K562 (cell line): Measurements from ENCODE around the gene BLTP3A. TPM values are rescaled to one million over a fixed set of nuclear protein-coding genes. Genes with fewer than 3 reads are reported as not detected.

Experiments
- ADNP ChIP-seq: fragments of 200-800 bp; sonication (Bioruptor generic); IDR thresholded peaks from 2 replicates; pipeline ENCODE4 v1.6.1; 2016; ENCODE audit warnings: missing genetic modification characterization, missing compliant biosample characterization
- CBFA2T2 ChIP-seq: fragments of 450-650 bp; conservative IDR thresholded peaks from 2 replicates; pipeline ENCODE4 v1.6.1; 2017; ENCODE audit warnings: mild to moderate bottlenecking
- CHD1 ChIP-seq: fragments of 200-600 bp; sonication (generic); IDR thresholded peaks from one replicate; pipeline ENCODE4 v1.6.1; 2012; ENCODE audit warnings: mild to moderate bottlenecking, moderate library complexity, low read length, inconsistent platforms
- FOXM1 ChIP-seq, 2 experiments: fragments of 450-650 bp in 1 of 2; sonication (generic) in 1 of 2; formaldehyde crosslinking in 1 of 2; IDR thresholded peaks; 2 replicates each; pipeline versions ENCODE4 v1.6.1 to v1.9.0; 2017 to 2022; ENCODE audit warnings: low read depth in 2 of 2, mild to moderate bottlenecking in 2 of 2, missing genetic modification reagents in 1 of 2, moderate library complexity in 1 of 2
- GABPB1 ChIP-seq: sonication (generic); formaldehyde crosslinking; IDR thresholded peaks from 2 replicates; pipeline ENCODE4 v1.8.0; 2022; ENCODE audit warnings: mild to moderate bottlenecking, missing genetic modification reagents
- HDAC3 ChIP-seq: fragments of 450-650 bp; IDR thresholded peaks from 2 replicates; pipeline ENCODE4 v1.6.1; 2018; ENCODE audit warnings: borderline replicate concordance, mild to moderate bottlenecking, moderate library complexity; ENCODE audit not compliant: partially characterized antibody
- KLF16 ChIP-seq: IDR thresholded peaks from 2 replicates; pipeline ENCODE4 v1.6.1; 2016; ENCODE audit warnings: antibody characterized with exemption
- MCM2 ChIP-seq: fragments of 450-650 bp; IDR thresholded peaks from 2 replicates; pipeline ENCODE4 v1.6.1; 2017; ENCODE audit warnings: low read depth, mild to moderate bottlenecking
- MEF2D ChIP-seq: conservative IDR thresholded peaks from 2 replicates; pipeline ENCODE4 v1.6.1; 2016; ENCODE audit warnings: low read depth, missing genetic modification characterization, missing compliant biosample characterization
- NR2C1 ChIP-seq, 2 experiments: fragments of 450-650 bp; IDR thresholded peaks; 2 replicates each; pipeline ENCODE4 v1.6.1; 2017; ENCODE audit warnings: mild to moderate bottlenecking in 2 of 2, antibody characterized with exemption in 1 of 2, inconsistent platforms in 1 of 2, missing compliant biosample characterization in 1 of 2, missing genetic modification characterization in 1 of 2
- POLR3A ChIP-seq: IDR thresholded peaks from 2 replicates; pipeline ENCODE4 v1.6.1; 2011; ENCODE audit warnings: borderline replicate concordance, mild to moderate bottlenecking, moderate library complexity; ENCODE audit not compliant: insufficient read length, insufficient read depth; ENCODE audit errors: extremely low read depth
- RAD21 ChIP-seq, 2 experiments: fragments of 250-450 bp in 1 of 2; fragments of 450-650 bp in 1 of 2; sonication (Bioruptor Pico) in 1 of 2; formaldehyde crosslinking in 1 of 2; IDR thresholded peaks in 1 of 2; conservative IDR thresholded peaks in 1 of 2; 2 replicates each; pipeline versions ENCODE4 v1.4.0 to v1.8.0; 2020 to 2022; ENCODE audit warnings: mild to moderate bottlenecking in 2 of 2, moderate library complexity in 1 of 2
- SETDB1 ChIP-seq: IDR thresholded peaks from one replicate; pipeline ENCODE4 v1.6.1; 2012; ENCODE audit warnings: low read length, control low read depth, inconsistent platforms
- SIN3B ChIP-seq: fragments of 450-650 bp; IDR thresholded peaks from 2 replicates; pipeline ENCODE4 v1.6.1; 2017; ENCODE audit warnings: low read depth, mild to moderate bottlenecking, moderate library complexity
- SMARCB1 ChIP-seq: IDR thresholded peaks from 2 replicates; pipeline ENCODE4 v1.6.1; 2011; ENCODE audit warnings: improper control_type of control experiment, low read depth; ENCODE audit not compliant: insufficient read length
- SRSF3 ChIP-seq: fragments of 200-400 bp; formaldehyde crosslinking; IDR thresholded peaks from 2 replicates; pipeline ENCODE4 v1.6.1; 2016; ENCODE audit warnings: mild to moderate bottlenecking, low read length, moderate library complexity; ENCODE audit not compliant: insufficient read depth
- STAT5A ChIP-seq: IDR thresholded peaks from 2 replicates; pipeline ENCODE4 v1.6.1; 2012; ENCODE audit warnings: low read length, inconsistent platforms, borderline replicate concordance
- TCF7 ChIP-seq: sonication (generic); IDR thresholded peaks from 2 replicates; pipeline ENCODE4 v1.6.1; 2016; ENCODE audit warnings: antibody characterized with exemption, borderline replicate concordance
- ZBTB17 ChIP-seq: fragments of 450-650 bp; formaldehyde crosslinking; IDR thresholded peaks from 2 replicates; pipeline ENCODE4 v1.4.0; 2020; ENCODE audit warnings: mild to moderate bottlenecking
- ZNF212 ChIP-seq: fragments of 450-650 bp; formaldehyde crosslinking; IDR thresholded peaks from 2 replicates; pipeline ENCODE4 v1.4.0; 2020; ENCODE audit warnings: mild to moderate bottlenecking
- ZNF263 ChIP-seq: sonication (generic); formaldehyde crosslinking; IDR thresholded peaks from 2 replicates; pipeline ENCODE4 v1.8.0; 2022; ENCODE audit warnings: mild to moderate bottlenecking, missing genetic modification reagents, borderline replicate concordance
- ZNF324 ChIP-seq: fragments of 250-450 bp; sonication (Bioruptor Pico); IDR thresholded peaks from 2 replicates; pipeline ENCODE4 v1.4.0; 2020; ENCODE audit warnings: mild to moderate bottlenecking
- polyA plus RNA-seq, 8 experiments: library from polyadenylated mRNA; depleted of rRNA in 4 of 8; stranded (reverse) in 5 of 8; unstranded in 3 of 8; fragments of >200 nt; fragmentation: Nextera tagmentation in 2 of 8; fragmentation: Illumina TruSeq in 1 of 8; extraction: Ambion mirVana in 2 of 8; extraction: Trizol in 1 of 8; gene quantifications; 2 replicates each; pipeline versions ENCODE4 v1.2.1 to v1.2.3, GENCODE V29; 2011 to 2014; ENCODE audit warnings: inconsistent platforms in 1 of 8, missing spikeins in 1 of 8
- total RNA-seq, 7 experiments: library from RNA; depleted of rRNA in 6 of 7; stranded (reverse); fragments of >200 nt in 6 of 7; fragmentation: Illumina TruSeq in 2 of 7; extraction: Trizol in 2 of 7; gene quantifications; 2 replicates each; pipeline versions ENCODE4 v1.2.1 to v1.2.3, GENCODE V29; 2011 to 2021; ENCODE audit warnings: low replicate concordance in 1 of 7
- TF ChIP-seq, protein P1 (sequence below): fragments of 250-450 bp; sonication (Bioruptor Pico); IDR thresholded peaks from 2 replicates; pipeline ENCODE4 v1.9.0; 2021; ENCODE audit warnings: mild to moderate bottlenecking
- TF ChIP-seq, protein P2 (sequence below): IDR thresholded peaks from 2 replicates; pipeline ENCODE4 v1.6.1; 2014; ENCODE audit warnings: antibody characterized with exemption
- TF ChIP-seq, protein P3 (sequence below): sonication (generic); formaldehyde crosslinking; IDR thresholded peaks from 2 replicates; pipeline ENCODE4 v1.8.0; 2022; ENCODE audit warnings: mild to moderate bottlenecking, missing genetic modification reagents

Gene BLTP3A
- total and polyA plus RNA-seq, 9 of the 15 experiments (the other 6 are each of a cell fraction or from before 2014, with no cell fraction given) = 7.5 to 34.6 (median 15.5) TPM

DNA sequence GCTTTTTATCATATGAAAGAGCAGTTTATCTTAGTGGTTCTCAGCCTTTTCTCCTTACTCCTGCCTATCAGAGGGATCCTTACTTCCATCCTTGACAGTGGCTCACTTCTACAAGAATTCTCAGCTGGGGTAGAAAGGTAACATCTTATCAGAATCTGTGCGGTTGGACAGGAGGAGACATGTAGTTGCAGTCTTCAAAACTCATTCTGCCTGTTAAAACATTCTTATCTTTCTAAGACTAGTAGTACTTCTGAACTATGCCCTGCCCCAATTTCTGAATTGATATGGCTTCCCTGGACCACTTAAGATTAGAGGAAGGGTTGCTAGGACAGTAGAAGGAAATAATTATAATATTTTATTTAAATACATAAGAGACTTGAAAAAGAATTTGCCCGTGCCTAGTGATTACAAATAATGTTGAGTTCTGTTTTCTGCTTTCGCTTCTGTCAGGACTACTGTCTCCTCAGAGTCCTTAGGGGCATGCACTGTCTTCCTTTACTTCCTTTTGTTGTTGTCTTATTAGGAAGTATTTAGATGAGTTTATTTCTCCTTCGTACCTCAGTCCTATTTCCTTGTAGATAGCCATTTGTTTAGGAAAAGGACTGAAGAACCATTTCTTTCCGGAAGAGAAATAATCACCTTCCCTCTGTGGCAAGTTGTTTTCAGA is 24.9 kb downstream of the BLTP3A start (continued):
- no peak for TF ChIP-seq ZNF212 (CRISPR knock-in tag)
- TF ChIP-seq FOXM1 (IDR thresholded peaks at IDR 0.05; ENCODE audit: low read depth) = peak; percentile 38; the same call in 1 of the 2 replicates
- no peak for TF ChIP-seq FOXM1 (CRISPR knock-in tag; IDR thresholded peaks at IDR 0.05; ENCODE audit: low read depth)
- peak; percentile 44; the same call in 1 of the 2 replicates for TF ChIP-seq STAT5A
- no peak for TF ChIP-seq ZNF263 (CRISPR knock-in tag)
- TF ChIP-seq NR2C1 (IDR thresholded peaks at IDR 0.05) = 0 out of 2 replicates have a peak, but pooled peaks have one; percentile 11
- no peak for TF ChIP-seq NR2C1 (tag; IDR thresholded peaks at IDR 0.05)
- peak; percentile 64 for TF ChIP-seq HDAC3
- TF ChIP-seq SETDB1 = no peak
- no peak for TF ChIP-seq POLR3A
- TF ChIP-seq ZBTB17 (CRISPR knock-in tag) = no peak
- TF ChIP-seq SIN3B = no peak
- no peak for TF ChIP-seq ZNF324 (CRISPR knock-in tag)
- TF ChIP-seq, protein P1, sequence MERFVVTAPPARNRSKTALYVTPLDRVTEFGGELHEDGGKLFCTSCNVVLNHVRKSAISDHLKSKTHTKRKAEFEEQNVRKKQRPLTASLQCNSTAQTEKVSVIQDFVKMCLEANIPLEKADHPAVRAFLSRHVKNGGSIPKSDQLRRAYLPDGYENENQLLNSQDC (CRISPR knock-in tag) = no peak
- TF ChIP-seq, protein P2, sequence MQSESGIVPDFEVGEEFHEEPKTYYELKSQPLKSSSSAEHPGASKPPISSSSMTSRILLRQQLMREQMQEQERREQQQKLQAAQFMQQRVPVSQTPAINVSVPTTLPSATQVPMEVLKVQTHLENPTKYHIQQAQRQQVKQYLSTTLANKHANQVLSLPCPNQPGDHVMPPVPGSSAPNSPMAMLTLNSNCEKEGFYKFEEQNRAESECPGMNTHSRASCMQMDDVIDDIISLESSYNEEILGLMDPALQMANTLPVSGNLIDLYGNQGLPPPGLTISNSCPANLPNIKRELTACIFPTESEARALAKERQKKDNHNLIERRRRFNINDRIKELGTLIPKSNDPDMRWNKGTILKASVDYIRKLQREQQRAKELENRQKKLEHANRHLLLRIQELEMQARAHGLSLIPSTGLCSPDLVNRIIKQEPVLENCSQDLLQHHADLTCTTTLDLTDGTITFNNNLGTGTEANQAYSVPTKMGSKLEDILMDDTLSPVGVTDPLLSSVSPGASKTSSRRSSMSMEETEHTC = no peak
- TF ChIP-seq SRSF3 = no peak
- no peak for TF ChIP-seq RAD21 (CRISPR knock-in tag; conservative IDR thresholded peaks at IDR 0.05 in 1 of 2, IDR thresholded peaks at IDR 0.05 in 1 of 2)
- no peak for TF ChIP-seq MCM2
- TF ChIP-seq, protein P3, sequence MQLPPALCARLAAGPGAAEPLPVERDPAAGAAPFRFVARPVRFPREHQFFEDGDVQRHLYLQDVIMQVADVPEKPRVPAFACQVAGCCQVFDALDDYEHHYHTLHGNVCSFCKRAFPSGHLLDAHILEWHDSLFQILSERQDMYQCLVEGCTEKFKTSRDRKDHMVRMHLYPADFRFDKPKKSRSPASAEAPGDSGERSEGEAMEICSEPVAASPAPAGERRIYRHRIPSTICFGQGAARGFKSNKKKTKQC = no peak
- no peak for TF ChIP-seq ADNP
- TF ChIP-seq TCF7 = no peak
- TF ChIP-seq SMARCB1 = no peak
- TF ChIP-seq CHD1 = no peak
- peak; percentile 81 for TF ChIP-seq CBFA2T2
- TF ChIP-seq MEF2D (tag) = no peak
- no peak for TF ChIP-seq GABPB1
- TF ChIP-seq KLF16 = peak; percentile 45; the same call in 1 of the 2 replicates
